MCF 10A (cell line): Measurements from ENCODE around the gene SARNP. TPM values are rescaled to one million over a fixed set of nuclear protein-coding genes. Genes with fewer than 3 reads are reported as not detected.

Source experiments
- BruUV-seq: library from RNA; stranded (reverse); fragments of 400-500 nt; replicated peaks from 2 replicates; lab custom pipeline; 2021; lab: Mats Ljungman, UMichigan
- CTCF ChIA-PET: fragments of 300-600 bp; sonication (Branson Sonifier 250); formaldehyde crosslinking; extraction: SDS; loops from one replicate; lab custom pipeline; 2021; ENCODE audit warnings: antibody characterized with exemption, inconsistent platforms; lab: Yijun Ruan, JAX
- POLR2A ChIA-PET: fragments of 300-600, 350-650 bp; sonication (Branson Sonifier 250); formaldehyde crosslinking; extraction: SDS; loops from one replicate; lab custom pipeline; 2020; ENCODE audit warnings: antibody characterized with exemption, inconsistent platforms; lab: Yijun Ruan, JAX
- DNase-seq: peaks from one replicate; pipeline ENCODE4 v3.0.0-alpha.2; 2018; ENCODE audit not compliant: unreplicated experiment
- H3K27ac Mint-ChIP-seq: one replicate; pipeline ENCODE4 v1.8.0; 2022; ENCODE audit warnings: mild to moderate bottlenecking, low read depth, mixed read lengths; ENCODE audit not compliant: unreplicated experiment
- H3K27me3 Mint-ChIP-seq: one replicate; pipeline ENCODE4 v1.8.0; 2022; ENCODE audit warnings: mixed read lengths; ENCODE audit not compliant: insufficient read depth, unreplicated experiment
- H3K36me3 Mint-ChIP-seq: one replicate; pipeline ENCODE4 v1.8.0; 2022; ENCODE audit warnings: mild to moderate bottlenecking, moderate library complexity, mixed read lengths; ENCODE audit not compliant: insufficient read depth, unreplicated experiment
- H3K4me1 Mint-ChIP-seq: one replicate; pipeline ENCODE4 v1.8.0; 2022; ENCODE audit warnings: mixed read lengths; ENCODE audit not compliant: insufficient read depth, unreplicated experiment
- H3K4me3 Mint-ChIP-seq: one replicate; pipeline ENCODE4 v1.8.0; 2022; ENCODE audit warnings: mild to moderate bottlenecking, moderate library complexity, mixed read lengths; ENCODE audit not compliant: unreplicated experiment
- H3K9me3 Mint-ChIP-seq: one replicate; pipeline ENCODE4 v1.8.0; 2022; ENCODE audit warnings: mixed read lengths; ENCODE audit not compliant: unreplicated experiment
- CTCF ChIP-seq: fragments of 200-600 bp; IDR thresholded peaks from one replicate; pipeline ENCODE4 v1.8.0; 2022; ENCODE audit warnings: antibody characterized with exemption, mild to moderate bottlenecking; ENCODE audit not compliant: unreplicated experiment
- intact Hi-C: fragments of 100-400 bp; cut with micrococcal nuclease; formaldehyde crosslinking; loops from 2 replicates; pipeline ENCODE4 v1.14.1; 2022
- total RNA-seq: library from RNA; stranded (reverse); gene quantifications from 2 replicates; pipeline ENCODE4 v1.2.3, GENCODE V29; 2022

SARNP gene
- total RNA-seq, 1 experiment from 2014 or later, result 61.1 TPM

- H3K27me3 Mint-ChIP-seq, result no peaks in the 10 kb centered on the region
- H3K4me3 Mint-ChIP-seq, result peak overlapping the region; percentile 80
- CTCF ChIA-PET, result interaction anchor here (0.5 to 1.5 kb wide), 7 partner anchors 8 to 1331 kb away, joined by 3 to 7 read pairs (median 3); no protein-coding TSS in a partner anchor
- H3K36me3 Mint-ChIP-seq, result peaks cover 8% of the 10 kb centered on the region
- no TSS peak for BruUV-seq
- no peak for DNase-seq
- peaks cover 30% of the 10 kb centered on the region for H3K4me1 Mint-ChIP-seq
- no peak for TF ChIP-seq CTCF
- H3K27ac Mint-ChIP-seq, result peak overlapping the region; percentile 79
- no peaks in the 10 kb centered on the region for H3K9me3 Mint-ChIP-seq
- intact Hi-C loops, result no loop called here
- POLR2A ChIA-PET, result interaction anchor here (0.6 to 2.6 kb wide), 4 partner anchors 10 to 1007 kb away, joined by 3 to 25 read pairs (median 4); partner anchors contain the start of gene CD63
Measured at GRCh38 chr12:55717011-55718007, 100.2 kb downstream of the SARNP start.

GRCh38 chr12:55716582-55716957 lies 101.0 kb downstream of the SARNP start:
- no TSS peak for BruUV-seq
- ChIA-PET CTCF (interaction anchor here (0.6 to 1.5 kb wide), 6 partner anchors 9 to 354 kb away, joined by 3 to 7 read pairs (median 4); no protein-coding TSS in a partner anchor), POLR2A (interaction anchor here (0.6 to 2.6 kb wide), 7 partner anchors 8 to 1008 kb away, joined by 3 to 25 read pairs (median 4); partner anchors contain the start of gene CD63)
- Mint-ChIP-seq H3K27me3 (no peaks in the 10 kb centered on the region), H3K4me1 (peaks cover 31% of the 10 kb centered on the region), H3K9me3 (no peaks in the 10 kb centered on the region), H3K36me3 (peaks cover 8% of the 10 kb centered on the region), H3K27ac (peak overlapping the region; percentile 79), H3K4me3 (peak overlapping the region; percentile 80)
- no peak for TF ChIP-seq CTCF
- intact Hi-C loops, result no loop called here
- no peak for DNase-seq

- BruUV-seq, result TSS peak; percentile 37
- CTCF ChIA-PET, result interaction anchor here (0.6 to 1.5 kb wide), 6 partner anchors 9 to 505 kb away, joined by 3 to 5 read pairs (median 4); partner anchors contain the start of gene CD63
- POLR2A ChIA-PET, result interaction anchor here (0.7 to 2.6 kb wide), 10 partner anchors 9 to 1135 kb away, joined by 3 to 25 read pairs (median 3); partner anchors contain the start of genes CD63 and SARNP
Measured at GRCh38 chr12:55715833-55716581, 101.5 kb downstream of the SARNP start, which contains the start of gene BLOC1S1. Gene BLOC1S1 (plus strand): TSS chr12:55716046. CDS start chr12:55716052, 6 bp downstream.

More at GRCh38 chr12:55715833-55716581, 101.5 kb downstream of the SARNP start, which contains the start of gene BLOC1S1:
- peak within 1 kb of the TSS; percentile 80 for H3K4me3 Mint-ChIP-seq
- no peak for TF ChIP-seq CTCF
- peaks cover 8% of the 10 kb centered on the region for H3K36me3 Mint-ChIP-seq
- peak; percentile 92 for DNase-seq
- no peaks in the 10 kb centered on the region for H3K9me3 Mint-ChIP-seq
- H3K27me3 Mint-ChIP-seq, result no peaks in the 10 kb centered on the region
- H3K4me1 Mint-ChIP-seq, result peaks cover 31% of the 10 kb centered on the region
- peak within 1 kb of the TSS; percentile 79 for H3K27ac Mint-ChIP-seq
- intact Hi-C loops, result no loop called here
